GM12891 (cell line): ENCODE data around the gene GARIN3.

Experiments
- POLR2A ChIP-seq: IDR thresholded peaks from 2 replicates; pipeline ENCODE4 v1.6.1; 2011; ENCODE audit warnings: low read depth, low read length, control low read depth
- POLR2AphosphoS5 ChIP-seq: IDR thresholded peaks from 2 replicates; pipeline ENCODE4 v1.6.1; 2011; ENCODE audit warnings: low read depth, low read length, control low read depth
- TAF1 ChIP-seq: IDR thresholded peaks from 2 replicates; pipeline ENCODE4 v1.6.1; 2011; ENCODE audit warnings: low read depth, low read length, control low read depth

GRCh38 chr5:157177953-157178352, 11.9 kb upstream of the GARIN3 start:
- no peak for TF ChIP-seq POLR2AphosphoS5
- no peak for TF ChIP-seq POLR2A
- TF ChIP-seq TAF1, result no peak
